CD4-positive, alpha-beta T cell (primary cell): ENCODE data around the gene LHFPL6. TPM values are rescaled to one million over a fixed set of nuclear protein-coding genes. Genes with fewer than 3 reads are reported as not detected.

Experiments
- ATAC-seq: fragments of 200-7000 bp; cut with Tn5 transposase; one replicate; pipeline ENCODE4 v1.10.0; 2022; ENCODE audit warnings: mild to moderate bottlenecking; ENCODE audit not compliant: poor library complexity
- CTCF ChIA-PET: fragments of 350-600 bp; sonication (Branson Sonifier 250); formaldehyde crosslinking; loops from one replicate; lab custom pipeline; 2021; ENCODE audit warnings: antibody characterized with exemption, inconsistent platforms; lab: Charles Lee
- POLR2A ChIA-PET: fragments of 350-600 bp; sonication (Branson Sonifier 250); formaldehyde crosslinking; loops from one replicate; lab custom pipeline; 2021; ENCODE audit warnings: antibody characterized with exemption, inconsistent platforms; lab: Charles Lee
- DNase-seq, 14 experiments: peaks; one replicate each; pipeline ENCODE4 v3.0.0-alpha.2; 2013 to 2020; ENCODE audit warnings: mixed read lengths in 2 of 14
- H3K27ac ChIP-seq, 2 donors: one replicate each; pipeline versions ENCODE4 v1.5.1 to v1.7.0; 2013; ENCODE audit warnings: low read length in 2 of 2, low read depth in 1 of 2, mild to moderate bottlenecking in 1 of 2
- H3K27me3 ChIP-seq, 2 experiments: 1 replicate in 1 of 2; 2 replicates in 1 of 2; pipeline versions ENCODE4 v1.6.1 to v1.7.0; 2013; ENCODE audit warnings: low read length in 2 of 2, control low read depth in 1 of 2, mild to moderate bottlenecking in 1 of 2, moderate library complexity in 1 of 2; ENCODE audit not compliant: insufficient read depth in 2 of 2, control insufficient read depth in 1 of 2
- H3K36me3 ChIP-seq: one replicate; pipeline ENCODE4 v1.6.1; 2013; ENCODE audit warnings: low read length, control low read depth; ENCODE audit not compliant: insufficient read depth
- H3K4me1 ChIP-seq: one replicate; pipeline ENCODE4 v1.6.1; 2013; ENCODE audit warnings: low read length, control low read depth; ENCODE audit not compliant: insufficient read depth
- H3K4me3 ChIP-seq: one replicate; pipeline ENCODE4 v1.5.1; 2013; ENCODE audit warnings: mild to moderate bottlenecking, low read length, moderate library complexity
- H3K9me3 ChIP-seq, 2 experiments: 1 replicate in 1 of 2; 2 replicates in 1 of 2; pipeline versions ENCODE4 v1.6.1 to v1.7.0; 2013; ENCODE audit warnings: low read length in 2 of 2, mild to moderate bottlenecking in 2 of 2, control low read depth in 1 of 2, moderate library complexity in 1 of 2; ENCODE audit not compliant: control insufficient read depth in 1 of 2, insufficient read depth in 1 of 2
- H3K27ac Mint-ChIP-seq: one replicate; pipeline ENCODE4 v1.8.0; 2020; ENCODE audit warnings: mixed read lengths
- H3K27me3 Mint-ChIP-seq: one replicate; pipeline ENCODE4 v1.8.0; 2021; ENCODE audit warnings: mixed read lengths
- H3K36me3 Mint-ChIP-seq: one replicate; pipeline ENCODE4 v1.8.0; 2021; ENCODE audit warnings: low read depth, mixed read lengths
- H3K4me1 Mint-ChIP-seq: one replicate; pipeline ENCODE4 v1.8.0; 2021; ENCODE audit warnings: low read depth, mixed read lengths
- H3K4me3 Mint-ChIP-seq: one replicate; pipeline ENCODE4 v1.8.0; 2020; ENCODE audit warnings: mild to moderate bottlenecking, mixed read lengths
- H3K9me3 Mint-ChIP-seq: one replicate; pipeline ENCODE4 v1.8.0; 2020; ENCODE audit warnings: mixed read lengths
- intact Hi-C, 2 experiments: fragments of 100-400 bp; cut with DNase I in 1 of 2; cut with micrococcal nuclease in 1 of 2; formaldehyde crosslinking; loops; one replicate each; pipeline versions ENCODE4 v1.15.1 to v1.9.0; 2023 to 2025; cut with DNase I, micrococcal nuclease
- total RNA-seq, 174 experiments: library from RNA in 2 of 174; stranded (reverse) in 2 of 174; gene quantifications; one replicate each; pipeline ENCODE4 v1.2.3 and lab custom pipeline; 2021 to 2026
- TF ChIP-seq, protein P1 (sequence below): fragments of 200-600 bp; IDR thresholded peaks from one replicate; pipeline ENCODE4 v1.8.0; 2022; ENCODE audit warnings: antibody characterized with exemption, mild to moderate bottlenecking

Gene LHFPL6
- total RNA-seq, 2 experiments from 2014 or later: not detected

GRCh38 chr13:39379667-39380655, 223.0 kb downstream of the LHFPL6 start:
- H3K9me3 ChIP-seq: no peaks in the 10 kb centered on the region
- Mint-ChIP-seq H3K27me3 (peaks cover 10% of the 10 kb centered on the region), H3K36me3 (no peaks in the 10 kb centered on the region), H3K9me3 (no peaks in the 10 kb centered on the region), H3K4me3 (no peak overlapping the region), H3K27ac (no peak overlapping the region), H3K4me1 (no peaks in the 10 kb centered on the region)
- DNase-seq: no peak
- intact Hi-C loops: no loop called here
- no peak for ATAC-seq
- TF ChIP-seq, protein P1, sequence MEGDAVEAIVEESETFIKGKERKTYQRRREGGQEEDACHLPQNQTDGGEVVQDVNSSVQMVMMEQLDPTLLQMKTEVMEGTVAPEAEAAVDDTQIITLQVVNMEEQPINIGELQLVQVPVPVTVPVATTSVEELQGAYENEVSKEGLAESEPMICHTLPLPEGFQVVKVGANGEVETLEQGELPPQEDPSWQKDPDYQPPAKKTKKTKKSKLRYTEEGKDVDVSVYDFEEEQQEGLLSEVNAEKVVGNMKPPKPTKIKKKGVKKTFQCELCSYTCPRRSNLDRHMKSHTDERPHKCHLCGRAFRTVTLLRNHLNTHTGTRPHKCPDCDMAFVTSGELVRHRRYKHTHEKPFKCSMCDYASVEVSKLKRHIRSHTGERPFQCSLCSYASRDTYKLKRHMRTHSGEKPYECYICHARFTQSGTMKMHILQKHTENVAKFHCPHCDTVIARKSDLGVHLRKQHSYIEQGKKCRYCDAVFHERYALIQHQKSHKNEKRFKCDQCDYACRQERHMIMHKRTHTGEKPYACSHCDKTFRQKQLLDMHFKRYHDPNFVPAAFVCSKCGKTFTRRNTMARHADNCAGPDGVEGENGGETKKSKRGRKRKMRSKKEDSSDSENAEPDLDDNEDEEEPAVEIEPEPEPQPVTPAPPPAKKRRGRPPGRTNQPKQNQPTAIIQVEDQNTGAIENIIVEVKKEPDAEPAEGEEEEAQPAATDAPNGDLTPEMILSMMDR: no peak
- ChIA-PET POLR2A (no interaction called here), CTCF (no interaction called here)
- no peaks in the 10 kb centered on the region for H3K4me1 ChIP-seq
- no peak overlapping the region for H3K4me3 ChIP-seq
- H3K27ac ChIP-seq: no peak overlapping the region
- H3K36me3 ChIP-seq: no peaks in the 10 kb centered on the region
- no peaks in the 10 kb centered on the region for H3K27me3 ChIP-seq

- Histone ChIP-seq H3K4me1 (no peaks in the 10 kb centered on the region), H3K27me3 (no peaks in the 10 kb centered on the region), H3K9me3 (no peaks in the 10 kb centered on the region), H3K4me3 (no peak overlapping the region), H3K36me3 (no peaks in the 10 kb centered on the region), H3K27ac (no peak overlapping the region)
- H3K4me1 Mint-ChIP-seq: no peaks in the 10 kb centered on the region
- no peaks in the 10 kb centered on the region for H3K36me3 Mint-ChIP-seq
- H3K27me3 Mint-ChIP-seq: peaks cover 10% of the 10 kb centered on the region
- no peak for ATAC-seq
- ChIA-PET CTCF (no interaction called here), POLR2A (no interaction called here)
- H3K27ac Mint-ChIP-seq: no peak overlapping the region
- no peak for DNase-seq
- TF ChIP-seq, protein P1: no peak
- H3K9me3 Mint-ChIP-seq: no peaks in the 10 kb centered on the region
- no peak overlapping the region for H3K4me3 Mint-ChIP-seq
- intact Hi-C loops: no loop called here
Observed at GRCh38 chr13:39379118-39379517, 223.9 kb downstream of the LHFPL6 start.

DNA sequence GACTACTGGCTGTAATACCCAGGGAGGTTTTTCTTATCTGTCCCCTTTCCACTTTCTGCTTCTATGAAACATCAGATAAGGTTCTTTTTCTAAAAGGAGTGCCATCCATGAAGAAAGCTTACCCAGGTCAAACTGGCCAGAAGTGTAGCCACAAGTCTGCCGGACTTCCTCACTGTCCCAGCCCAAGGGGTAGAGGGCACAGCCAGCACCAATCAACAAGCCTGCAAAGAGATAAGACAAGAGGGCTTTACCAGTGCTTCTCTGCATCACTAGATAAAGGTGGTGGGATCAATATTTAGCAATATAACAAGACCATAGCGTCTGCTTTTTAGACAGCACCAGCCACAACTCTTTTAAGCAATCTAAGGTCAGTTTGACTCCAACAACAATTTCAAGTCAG, 224.7 kb downstream of the LHFPL6 start:
- TF ChIP-seq, protein P1: no peak
- no peak overlapping the region for H3K27ac ChIP-seq
- H3K4me3 ChIP-seq: no peak overlapping the region
- no peaks in the 10 kb centered on the region for H3K27me3 ChIP-seq
- ATAC-seq (no peak), DNase-seq (no peak)
- H3K36me3 Mint-ChIP-seq: no peaks in the 10 kb centered on the region
- intact Hi-C loops: no loop called here
- ChIA-PET POLR2A (no interaction called here), CTCF (no interaction called here)
- no peak overlapping the region for H3K27ac Mint-ChIP-seq
- no peak overlapping the region for H3K4me3 Mint-ChIP-seq
- H3K9me3 Mint-ChIP-seq: no peaks in the 10 kb centered on the region
- no peaks in the 10 kb centered on the region for H3K4me1 Mint-ChIP-seq
- no peaks in the 10 kb centered on the region for H3K4me1 ChIP-seq
- no peaks in the 10 kb centered on the region for H3K9me3 ChIP-seq
- H3K36me3 ChIP-seq: no peaks in the 10 kb centered on the region
- H3K27me3 Mint-ChIP-seq: peaks cover 10% of the 10 kb centered on the region
